Choroid plexus epithelial cell (primary cell): ENCODE results near the gene PAFAH1B1.

Experiments used
- DNase-seq: peaks from one replicate; pipeline ENCODE4 v3.0.0-alpha.2; 2010; ENCODE audit warnings: low read depth
- H3K4me3 ChIP-seq: 2 replicates; pipeline ENCODE4 v1.5.1; 2011; ENCODE audit warnings: low read depth, mild to moderate bottlenecking, control low read depth, low read length, moderate library complexity
- CTCF ChIP-seq: conservative IDR thresholded peaks from 2 replicates; pipeline ENCODE4 v1.5.1; 2011; ENCODE audit warnings: low read depth, mild to moderate bottlenecking, control low read depth, inconsistent platforms, low read length, moderate library complexity

The PAFAH1B1 gene

GRCh38 chr17:2560658-2561057, 32.8 kb upstream of the PAFAH1B1 start:
- H3K4me3 ChIP-seq: no peak overlapping the region
- no peak for DNase-seq
- no peak for TF ChIP-seq CTCF

- no peak for DNase-seq
- H3K4me3 ChIP-seq: no peak overlapping the region
- TF ChIP-seq CTCF: no peak
Observed at GRCh38 chr17:2562162-2562858, 31.1 kb upstream of the PAFAH1B1 start.

- H3K4me3 ChIP-seq: no peak overlapping the region
- TF ChIP-seq CTCF: no peak
Observed at GRCh38 chr17:2563061-2563460, 30.4 kb upstream of the PAFAH1B1 start.

GRCh38 chr17:2563543-2563942, 29.9 kb upstream of the PAFAH1B1 start:
- no peak for TF ChIP-seq CTCF

More at GRCh38 chr17:2563061-2563460, 30.4 kb upstream of the PAFAH1B1 start:
- no peak for DNase-seq

GRCh38 chr17:2564877-2565276, 28.6 kb upstream of the PAFAH1B1 start:
- peak; percentile 42 for DNase-seq
- TF ChIP-seq CTCF: no peak
- no peak overlapping the region for H3K4me3 ChIP-seq

More at GRCh38 chr17:2563543-2563942, 29.9 kb upstream of the PAFAH1B1 start:
- no peak for DNase-seq
- H3K4me3 ChIP-seq: no peak overlapping the region

- TF ChIP-seq CTCF: no peak
- DNase-seq: no peak
- no peak overlapping the region for H3K4me3 ChIP-seq
Observed at GRCh38 chr17:2566056-2566455, 27.4 kb upstream of the PAFAH1B1 start.
